PC-9 (cell line): Measurements from ENCODE around the gene MYOM3. TPM values are rescaled to one million over a fixed set of nuclear protein-coding genes. Genes with fewer than 3 reads are reported as not detected.

Experiments
- BruUV-seq: library from RNA; stranded (reverse); fragments of 400-500 nt; replicated peaks from 2 replicates; lab custom pipeline; 2021; lab: Mats Ljungman, UMichigan
- CTCF ChIA-PET: fragments of 300-600 bp; sonication (Branson Sonifier 250); formaldehyde crosslinking; loops from one replicate; lab custom pipeline; 2022; ENCODE audit warnings: antibody characterized with exemption; lab: Charles Lee
- POLR2A ChIA-PET: fragments of 300-600 bp; sonication (Branson Sonifier 250); formaldehyde crosslinking; loops from one replicate; lab custom pipeline; 2022; ENCODE audit warnings: antibody characterized with exemption; ENCODE audit not compliant: unreplicated experiment; lab: Charles Lee
- DNase-seq, 2 experiments: peaks; one replicate each; pipeline versions ENCODE4 v3.0.0 to v3.0.0-alpha.2; 2015 to 2022; ENCODE audit warnings: mixed read lengths in 1 of 2
- H2AFZ ChIP-seq: fragments of 200-600 bp; sonication (generic); 2 replicates; pipeline ENCODE4 v1.8.1; 2017; ENCODE audit warnings: antibody characterized with exemption
- H3F3A ChIP-seq: fragments of 200-600 bp; sonication (generic); 2 replicates; pipeline ENCODE4 v1.8.1; 2017; ENCODE audit warnings: antibody characterized with exemption, mild to moderate bottlenecking, low read depth; ENCODE audit not compliant: insufficient read depth
- H3K27ac ChIP-seq: fragments of 200-600 bp; sonication (generic); 2 replicates; pipeline ENCODE4 v1.6.1; 2016; ENCODE audit warnings: mixed run types
- H3K27me3 ChIP-seq: fragments of 200-600 bp; sonication (generic); 2 replicates; pipeline ENCODE4 v1.6.1; 2016; ENCODE audit warnings: low read depth, mixed run types; ENCODE audit not compliant: insufficient read depth
- H3K36me3 ChIP-seq: fragments of 200-600 bp; sonication (generic); 2 replicates; pipeline ENCODE4 v1.6.1; 2016; ENCODE audit warnings: low read depth, mixed run types
- H3K4me1 ChIP-seq: fragments of 200-600 bp; sonication (generic); replicated peaks from 2 replicates; pipeline ENCODE4 v1.6.1; 2016; ENCODE audit warnings: mixed run types; ENCODE audit not compliant: insufficient read depth
- H3K4me2 ChIP-seq: fragments of 200-600 bp; sonication (generic); 2 replicates; pipeline ENCODE4 v1.6.1; 2017; ENCODE audit warnings: mixed run types
- H3K4me3 ChIP-seq: fragments of 200-600 bp; sonication (generic); 2 replicates; pipeline ENCODE4 v1.6.1; 2016; ENCODE audit warnings: mixed run types
- H3K79me2 ChIP-seq: fragments of 200-600 bp; sonication (generic); 2 replicates; pipeline ENCODE4 v1.6.1; 2017; ENCODE audit warnings: low read depth, mixed run types
- H3K9me2 ChIP-seq: fragments of 200-600 bp; sonication (generic); 2 replicates; pipeline ENCODE4 v1.8.1; 2017; ENCODE audit warnings: mild to moderate bottlenecking; ENCODE audit not compliant: insufficient read depth
- H3K9me3 ChIP-seq: fragments of 200-600 bp; sonication (generic); 2 replicates; pipeline ENCODE4 v1.8.1; 2016; ENCODE audit warnings: low read depth; ENCODE audit not compliant: insufficient read depth
- H4K20me1 ChIP-seq: fragments of 200-600 bp; sonication (generic); 2 replicates; pipeline ENCODE4 v1.8.1; 2017; ENCODE audit not compliant: insufficient read depth
- CTCF ChIP-seq: fragments of 200-600 bp; sonication (generic); conservative IDR thresholded peaks from 2 replicates; pipeline ENCODE4 v1.6.1; 2017; ENCODE audit warnings: mixed run types, antibody characterized with exemption, mild to moderate bottlenecking, moderate library complexity
- EZH2 ChIP-seq: fragments of 200-600 bp; sonication (generic); IDR thresholded peaks from 2 replicates; pipeline ENCODE4 v1.8.0; 2017; ENCODE audit warnings: antibody characterized with exemption, low read depth
- intact Hi-C: fragments of 100-400 bp; cut with micrococcal nuclease; formaldehyde crosslinking; loops from one replicate; pipeline ENCODE4 v1.10.0; 2022; ENCODE audit not compliant: unreplicated experiment
- total RNA-seq: library from RNA; stranded (reverse); gene quantifications from 2 replicates; pipeline ENCODE4 v1.2.3, GENCODE V29; 2021

MYOM3 gene
- total RNA-seq, 1 experiment from 2014 or later, result 11.9 TPM

GRCh38 chr1:24140741-24141181 is 28.8 kb upstream of the MYOM3 start:
- no peaks in the 10 kb centered on the region for H3K9me2 ChIP-seq
- DNase-seq, result no peak
- no peaks in the 10 kb centered on the region for H4K20me1 ChIP-seq
- no peak overlapping the region for H3K4me2 ChIP-seq
- ChIA-PET CTCF (interaction anchor here (0.5 kb wide), 1 partner anchor 537 kb away, joined by 5 read pairs; no protein-coding TSS in a partner anchor), POLR2A (interaction anchor here (0.8 kb wide), 1 partner anchor 32 kb away, joined by 4 read pairs; no protein-coding TSS in a partner anchor)
- BruUV-seq, result no TSS peak
- H3K4me1 ChIP-seq, result peaks cover 11% of the 10 kb centered on the region
- H2AFZ ChIP-seq, result no peak overlapping the region
- no peak overlapping the region for H3K27ac ChIP-seq
- H3K36me3 ChIP-seq, result no peaks in the 10 kb centered on the region
- intact Hi-C loops, result no loop called here
- H3K27me3 ChIP-seq, result no peaks in the 10 kb centered on the region
- H3K9me3 ChIP-seq, result no peaks in the 10 kb centered on the region
- no peak overlapping the region for H3K4me3 ChIP-seq
- peaks cover 4% of the 10 kb centered on the region; the same call in 1 of the 2 replicates for H3F3A ChIP-seq
- H3K79me2 ChIP-seq, result no peaks in the 10 kb centered on the region
- TF ChIP-seq EZH2 (no peak), CTCF (no peak)

GRCh38 chr1:24139841-24140425 is 28.0 kb upstream of the MYOM3 start:
- no peaks in the 10 kb centered on the region for H3K9me2 ChIP-seq
- H2AFZ ChIP-seq, result no peak overlapping the region
- no peaks in the 10 kb centered on the region for H3K9me3 ChIP-seq
- intact Hi-C loops, result no loop called here
- TF ChIP-seq EZH2 (no peak), CTCF (no peak)
- H3K4me1 ChIP-seq, result peaks cover 11% of the 10 kb centered on the region
- no peak overlapping the region for H3K4me2 ChIP-seq
- no peaks in the 10 kb centered on the region for H4K20me1 ChIP-seq
- no peak for DNase-seq
- H3K27ac ChIP-seq, result no peak overlapping the region
- CTCF ChIA-PET, result no interaction called here
- H3K36me3 ChIP-seq, result no peaks in the 10 kb centered on the region
- POLR2A ChIA-PET, result interaction anchor here (0.8 kb wide), 1 partner anchor 32 kb away, joined by 4 read pairs; no protein-coding TSS in a partner anchor
- H3K79me2 ChIP-seq, result no peaks in the 10 kb centered on the region
- BruUV-seq, result no TSS peak
- H3K27me3 ChIP-seq, result no peaks in the 10 kb centered on the region
- no peak overlapping the region for H3K4me3 ChIP-seq
- H3F3A ChIP-seq, result peaks cover 4% of the 10 kb centered on the region; the same call in 1 of the 2 replicates

DNA sequence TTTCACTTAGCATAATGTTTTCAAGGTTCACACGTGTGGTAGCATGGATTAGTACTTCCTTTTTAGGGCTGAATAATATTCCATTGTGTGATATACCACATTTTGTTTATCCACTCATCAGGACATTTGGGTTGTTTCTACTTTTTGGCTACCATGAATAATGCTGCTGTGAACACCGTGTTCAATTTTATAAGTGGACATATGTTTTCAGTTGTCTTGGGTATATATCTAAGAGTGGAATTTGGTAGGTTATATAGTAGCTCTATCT is 27.2 kb upstream of the MYOM3 start:
- H3K27ac ChIP-seq, result no peak overlapping the region
- BruUV-seq, result no TSS peak

More for the DNA sequence above, 27.2 kb upstream of the MYOM3 start:
- DNase-seq, result no peak
- H3K27me3 ChIP-seq, result no peaks in the 10 kb centered on the region
- no peaks in the 10 kb centered on the region for H3K79me2 ChIP-seq
- H3F3A ChIP-seq, result peaks cover 4% of the 10 kb centered on the region; the same call in 1 of the 2 replicates
- intact Hi-C loops, result no loop called here
- H3K4me1 ChIP-seq, result peaks cover 9% of the 10 kb centered on the region
- H3K36me3 ChIP-seq, result no peaks in the 10 kb centered on the region
- no peak overlapping the region for H3K4me3 ChIP-seq
- H3K9me3 ChIP-seq, result no peaks in the 10 kb centered on the region
- H3K4me2 ChIP-seq, result no peak overlapping the region
- no peak for TF ChIP-seq EZH2
- TF ChIP-seq CTCF, result no peak
- H4K20me1 ChIP-seq, result no peaks in the 10 kb centered on the region
- ChIA-PET POLR2A (no interaction called here), CTCF (interaction anchor here (0.5 kb wide), 1 partner anchor 400 kb away, joined by 4 read pairs; no protein-coding TSS in a partner anchor)
- no peaks in the 10 kb centered on the region for H3K9me2 ChIP-seq
- no peak overlapping the region for H2AFZ ChIP-seq
